WTC11 (cell line): ENCODE data around the gene BTNL2. TPM values are rescaled to one million over a fixed set of nuclear protein-coding genes. Genes with fewer than 3 reads are reported as not detected.

Experiments used
- ATAC-seq: fragments of 200-7000 bp; cut with Tn5 transposase; 2 replicates; pipeline ENCODE4 v1.10.0; 2021; ENCODE audit warnings: mild to moderate bottlenecking, moderate library complexity
- CTCF ChIA-PET: fragments of 300-600 bp; sonication (Branson Sonifier 250); formaldehyde crosslinking; loops from one replicate; lab custom pipeline; 2021; ENCODE audit warnings: antibody characterized with exemption; lab: Charles Lee
- POLR2A ChIA-PET: fragments of 350-600 bp; sonication (Branson Sonifier 250); formaldehyde crosslinking; loops from one replicate; lab custom pipeline; 2021; ENCODE audit warnings: antibody characterized with exemption; lab: Charles Lee
- DNase-seq: peaks from one replicate; pipeline ENCODE4 v3.0.0; 2021; ENCODE audit warnings: low spot score
- H3K27ac Mint-ChIP-seq: 2 replicates; pipeline ENCODE4 v1.8.0; 2021; ENCODE audit warnings: mixed read lengths
- H3K27me3 Mint-ChIP-seq: 2 replicates; pipeline ENCODE4 v1.8.0; 2021; ENCODE audit warnings: low read depth, mild to moderate bottlenecking, moderate library complexity, mixed read lengths
- H3K36me3 Mint-ChIP-seq: 2 replicates; pipeline ENCODE4 v1.8.0; 2021; ENCODE audit warnings: mixed read lengths
- H3K4me1 Mint-ChIP-seq: 2 replicates; pipeline ENCODE4 v1.8.0; 2022; ENCODE audit warnings: mixed read lengths
- H3K4me3 Mint-ChIP-seq: 2 replicates; pipeline ENCODE4 v1.8.0; 2021; ENCODE audit warnings: mild to moderate bottlenecking, moderate library complexity, mixed read lengths
- H3K9me3 Mint-ChIP-seq: 2 replicates; pipeline ENCODE4 v1.8.0; 2021; ENCODE audit warnings: mixed read lengths
- AR ChIP-seq: fragments of 250-450 bp; sonication (Bioruptor Pico); IDR thresholded peaks from 2 replicates; pipeline ENCODE4 v1.9.0; 2021; ENCODE audit warnings: mild to moderate bottlenecking
- ATF1 ChIP-seq: sonication (generic); formaldehyde crosslinking; IDR thresholded peaks from 2 replicates; pipeline ENCODE4 v1.8.1; 2023; ENCODE audit warnings: mild to moderate bottlenecking, moderate library complexity, missing genetic modification reagents
- ATF3 ChIP-seq: sonication (generic); formaldehyde crosslinking; conservative IDR thresholded peaks from 2 replicates; pipeline ENCODE4 v1.8.1; 2022; ENCODE audit warnings: mild to moderate bottlenecking, missing genetic modification reagents
- CTCF ChIP-seq: fragments of 200-600 bp; IDR thresholded peaks from 2 replicates; pipeline ENCODE4 v1.8.0; 2022; ENCODE audit warnings: antibody characterized with exemption
- E2F1 ChIP-seq: sonication (generic); formaldehyde crosslinking; IDR thresholded peaks from 2 replicates; pipeline ENCODE4 v1.8.0; 2022; ENCODE audit warnings: mild to moderate bottlenecking, missing genetic modification reagents
- ELF4 ChIP-seq: sonication (generic); formaldehyde crosslinking; IDR thresholded peaks from 2 replicates; pipeline ENCODE4 v1.8.1; 2022; ENCODE audit warnings: low read depth, mild to moderate bottlenecking, moderate library complexity, missing genetic modification reagents
- ESRRA ChIP-seq: sonication (generic); formaldehyde crosslinking; IDR thresholded peaks from 2 replicates; pipeline ENCODE4 v1.8.1; 2022; ENCODE audit warnings: mild to moderate bottlenecking, missing genetic modification reagents, borderline replicate concordance
- ETV6 ChIP-seq: sonication (generic); formaldehyde crosslinking; IDR thresholded peaks from 2 replicates; pipeline ENCODE4 v1.8.1; 2022; ENCODE audit warnings: mild to moderate bottlenecking, missing genetic modification reagents
- MYBL2 ChIP-seq: sonication (generic); formaldehyde crosslinking; IDR thresholded peaks from 2 replicates; pipeline ENCODE4 v1.8.1; 2023; ENCODE audit warnings: mild to moderate bottlenecking, moderate library complexity, missing genetic modification reagents
- RELA ChIP-seq: sonication (generic); formaldehyde crosslinking; IDR thresholded peaks from 2 replicates; pipeline ENCODE4 v1.8.1; 2022; ENCODE audit warnings: missing genetic modification reagents, mild to moderate bottlenecking, borderline replicate concordance
- STAT6 ChIP-seq: sonication (generic); formaldehyde crosslinking; conservative IDR thresholded peaks from 2 replicates; pipeline ENCODE4 v1.8.1; 2023; ENCODE audit warnings: mild to moderate bottlenecking, low read depth, missing genetic modification reagents, moderate library complexity
- ZBTB43 ChIP-seq: sonication (generic); formaldehyde crosslinking; IDR thresholded peaks from 2 replicates; pipeline ENCODE4 v1.8.1; 2023; ENCODE audit warnings: mild to moderate bottlenecking, missing genetic modification reagents
- ZNF219 ChIP-seq: sonication (generic); formaldehyde crosslinking; IDR thresholded peaks from 2 replicates; pipeline ENCODE4 v1.8.0; 2023; ENCODE audit warnings: missing genetic modification reagents, mild to moderate bottlenecking, borderline replicate concordance
- ZNF281 ChIP-seq: sonication (generic); formaldehyde crosslinking; IDR thresholded peaks from 2 replicates; pipeline ENCODE4 v1.8.0; 2023; ENCODE audit warnings: mild to moderate bottlenecking, missing genetic modification reagents
- ZNF317 ChIP-seq: sonication (generic); formaldehyde crosslinking; IDR thresholded peaks from 2 replicates; pipeline ENCODE4 v1.8.1; 2023; ENCODE audit warnings: low read depth, mild to moderate bottlenecking, moderate library complexity, missing genetic modification reagents, borderline replicate concordance
- ZNF532 ChIP-seq: fragments of 250-450 bp; sonication (Bioruptor Pico); IDR thresholded peaks from 2 replicates; pipeline ENCODE4 v1.9.0; 2021; ENCODE audit warnings: mild to moderate bottlenecking, borderline replicate concordance
- total RNA-seq: library from RNA; stranded (reverse); gene quantifications from 3 replicates; pipeline ENCODE4 v1.2.3, GENCODE V29; 2021

BTNL2 gene
- total RNA-seq, 1 experiment from 2014 or later, result not detected

GRCh38 chr6:32430179-32430578 is 23.2 kb upstream of the BTNL2 start (continued):
- TF ChIP-seq ATF3 (CRISPR knock-in tag) (no peak), STAT6 (CRISPR knock-in tag) (no peak), ZBTB43 (no peak), ETV6 (CRISPR knock-in tag) (no peak), ZNF219 (CRISPR knock-in tag) (no peak), ZNF281 (no peak)

- Mint-ChIP-seq H3K27ac (no peak overlapping the region), H3K9me3 (no peaks in the 10 kb centered on the region), H3K36me3 (no peaks in the 10 kb centered on the region), H3K4me1 (no peaks in the 10 kb centered on the region), H3K27me3 (no peaks in the 10 kb centered on the region), H3K4me3 (no peak overlapping the region)
- ChIA-PET CTCF (no interaction called here), POLR2A (no interaction called here)
- no peak for DNase-seq
- no peak for ATAC-seq
- TF ChIP-seq ELF4 (CRISPR knock-in tag) (no peak), ESRRA (no peak), RELA (CRISPR knock-in tag) (no peak), ATF1 (CRISPR knock-in tag) (no peak), ZNF219 (CRISPR knock-in tag) (no peak), ZNF317 (CRISPR knock-in tag) (no peak), E2F1 (no peak), CTCF (no peak), ZNF532 (CRISPR knock-in tag) (no peak), MYBL2 (no peak), AR (CRISPR knock-in tag) (no peak)
These were observed 21.0 kb upstream of the BTNL2 start for GRCh38 chr6:32427934-32428474.
